ENCODE data around the gene LDHD. TPM values are rescaled to one million over a fixed set of nuclear protein-coding genes. Genes with fewer than 3 reads are reported as not detected.

The LDHD gene
- total and polyA plus RNA-seq, 5 donors from 2014 or later, result 0.10 to 0.32 (median 0.15) TPM; not detected in 2

Other genes starting within 250 kb of the LDHD start
- gene WDR59, start 131.7 kb downstream of the LDHD start, total RNA-seq, result 89.2 TPM
- gene WDR59, start 131.7 kb downstream of the LDHD start, polyA plus RNA-seq, result 10 to 100 TPM; 11.4 to 14.9 (median 13.0) TPM
- 15.1 TPM for gene ZNRF1, start 117.8 kb downstream of the LDHD start, total RNA-seq
- gene ZNRF1, start 117.8 kb downstream of the LDHD start, polyA plus RNA-seq, result 1 to 10 TPM; 3.2 to 8.6 (median 5.8) TPM
- gene ZFP1, start 31.7 kb upstream of the LDHD start, total RNA-seq, result 14.2 TPM
- gene ZFP1, start 31.7 kb upstream of the LDHD start, polyA plus RNA-seq, result 10 to 100 TPM; 15.6 to 19.2 (median 16.7) TPM
- gene CTRB2, start 90.4 kb upstream of the LDHD start, total RNA-seq, result not detected
- not detected for gene CTRB2, start 90.4 kb upstream of the LDHD start, polyA plus RNA-seq
- gene CTRB1, start 102.2 kb upstream of the LDHD start, total RNA-seq, result not detected
- not detected for gene CTRB1, start 102.2 kb upstream of the LDHD start, polyA plus RNA-seq
- 0.44 TPM for gene BCAR1, start 134.8 kb upstream of the LDHD start, total RNA-seq
- under 1 TPM in 2 of 4 donors, not detected in 2; 0.27 to 0.38 TPM for gene BCAR1, start 134.8 kb upstream of the LDHD start, polyA plus RNA-seq